Activated naive CD4-positive, alpha-beta T cell treated with anti-CD3 and anti-CD28 coated beads, Interleukin-2, amount 50 U/mL, for 24 hours (primary cell): Measurements from ENCODE around the gene TSPAN19.
"Not testable (repeated sequence)": the region's sequence is repeated elsewhere in the genome, so short reads cannot be mapped to it uniquely, and the experiment has no call there.

Experiments
- H3K27ac Mint-ChIP-seq: one replicate; pipeline ENCODE4 v1.8.0; 2021; ENCODE audit warnings: mild to moderate bottlenecking, mixed read lengths
- H3K27me3 Mint-ChIP-seq: one replicate; pipeline ENCODE4 v1.8.0; 2021; ENCODE audit warnings: mixed read lengths
- H3K36me3 Mint-ChIP-seq: one replicate; pipeline ENCODE4 v1.8.0; 2021; ENCODE audit warnings: mixed read lengths
- H3K4me1 Mint-ChIP-seq: one replicate; pipeline ENCODE4 v1.8.0; 2021; ENCODE audit warnings: mixed read lengths
- H3K4me3 Mint-ChIP-seq: one replicate; pipeline ENCODE4 v1.8.0; 2021; ENCODE audit warnings: mild to moderate bottlenecking, mixed read lengths
- H3K9me3 Mint-ChIP-seq: one replicate; pipeline ENCODE4 v1.8.0; 2021; ENCODE audit warnings: mixed read lengths

TSPAN19 gene

GRCh38 chr12:85016413-85016812, 19.7 kb downstream of the TSPAN19 start:
- Mint-ChIP-seq H3K36me3 (no peaks in the 10 kb centered on the region), H3K27ac (no peak overlapping the region), H3K4me3 (no peak overlapping the region), H3K4me1 (no peaks in the 10 kb centered on the region), H3K9me3 (no peaks in the 10 kb centered on the region), H3K27me3 (no peaks in the 10 kb centered on the region)

GRCh38 chr12:85007836-85008235, 28.2 kb downstream of the TSPAN19 start:
- Mint-ChIP-seq H3K36me3 (no peaks in the 10 kb centered on the region), H3K27ac (no peak overlapping the region), H3K27me3 (no peaks in the 10 kb centered on the region), H3K9me3 (peaks cover under 1% of the 10 kb centered on the region), H3K4me1 (no peaks in the 10 kb centered on the region), H3K4me3 (no peak overlapping the region)

GRCh38 chr12:85006206-85006605, 29.9 kb downstream of the TSPAN19 start:
- Mint-ChIP-seq H3K27ac (no peak overlapping the region), H3K36me3 (no peaks in the 10 kb centered on the region), H3K4me3 (no peak overlapping the region), H3K4me1 (no peaks in the 10 kb centered on the region), H3K9me3 (peaks cover 9% of the 10 kb centered on the region), H3K27me3 (no peaks in the 10 kb centered on the region)

- H3K9me3 Mint-ChIP-seq: peaks cover 9% of the 10 kb centered on the region
- H3K27me3 Mint-ChIP-seq: no peaks in the 10 kb centered on the region
- no peak overlapping the region for H3K27ac Mint-ChIP-seq
- no peaks in the 10 kb centered on the region for H3K4me1 Mint-ChIP-seq
- H3K4me3 Mint-ChIP-seq: no peak overlapping the region
- H3K36me3 Mint-ChIP-seq: no peaks in the 10 kb centered on the region
These were observed 30.5 kb downstream of the TSPAN19 start for GRCh38 chr12:85005615-85006014.

GRCh38 chr12:85005047-85005446, 31.0 kb downstream of the TSPAN19 start:
- H3K4me1 Mint-ChIP-seq, H3K36me3 Mint-ChIP-seq, H3K27me3 Mint-ChIP-seq, H3K4me3 Mint-ChIP-seq, H3K9me3 Mint-ChIP-seq, H3K27ac Mint-ChIP-seq: not testable (repeated sequence)

- Mint-ChIP-seq H3K27me3 (no peaks in the 10 kb centered on the region), H3K27ac (no peak overlapping the region), H3K36me3 (no peaks in the 10 kb centered on the region), H3K9me3 (peaks cover 9% of the 10 kb centered on the region), H3K4me1 (no peaks in the 10 kb centered on the region), H3K4me3 (no peak overlapping the region)
These were observed 31.9 kb downstream of the TSPAN19 start for GRCh38 chr12:85004204-85004603.

- H3K27me3 Mint-ChIP-seq: no peaks in the 10 kb centered on the region
- peaks cover 9% of the 10 kb centered on the region for H3K9me3 Mint-ChIP-seq
- H3K4me3 Mint-ChIP-seq: no peak overlapping the region
- H3K4me1 Mint-ChIP-seq: no peaks in the 10 kb centered on the region
- H3K27ac Mint-ChIP-seq: no peak overlapping the region
- no peaks in the 10 kb centered on the region for H3K36me3 Mint-ChIP-seq
These were observed 33.2 kb downstream of the TSPAN19 start for GRCh38 chr12:85002778-85003296.

- no peaks in the 10 kb centered on the region for H3K27me3 Mint-ChIP-seq
- no peaks in the 10 kb centered on the region for H3K36me3 Mint-ChIP-seq
- no peaks in the 10 kb centered on the region for H3K4me1 Mint-ChIP-seq
- no peak overlapping the region for H3K4me3 Mint-ChIP-seq
- H3K27ac Mint-ChIP-seq: no peak overlapping the region
- peaks cover 9% of the 10 kb centered on the region for H3K9me3 Mint-ChIP-seq
These were observed 35.3 kb downstream of the TSPAN19 start for GRCh38 chr12:85000729-85001128.

GRCh38 chr12:84998341-84998740, 37.7 kb downstream of the TSPAN19 start:
- Mint-ChIP-seq H3K9me3 (peaks cover 9% of the 10 kb centered on the region), H3K27ac (no peak overlapping the region), H3K36me3 (no peaks in the 10 kb centered on the region), H3K4me3 (no peak overlapping the region), H3K27me3 (no peaks in the 10 kb centered on the region), H3K4me1 (no peaks in the 10 kb centered on the region)

GRCh38 chr12:84996759-84997158, 39.3 kb downstream of the TSPAN19 start:
- no peaks in the 10 kb centered on the region for H3K36me3 Mint-ChIP-seq

GRCh38 chr12:84995641-84996040, 40.4 kb downstream of the TSPAN19 start:
- no peaks in the 10 kb centered on the region for H3K9me3 Mint-ChIP-seq

More at GRCh38 chr12:84996759-84997158, 39.3 kb downstream of the TSPAN19 start:
- H3K27ac Mint-ChIP-seq: no peak overlapping the region
- no peaks in the 10 kb centered on the region for H3K4me1 Mint-ChIP-seq
- H3K9me3 Mint-ChIP-seq: peaks cover under 1% of the 10 kb centered on the region
- no peak overlapping the region for H3K4me3 Mint-ChIP-seq
- no peaks in the 10 kb centered on the region for H3K27me3 Mint-ChIP-seq

GRCh38 chr12:84994426-84994825, 41.7 kb downstream of the TSPAN19 start:
- H3K9me3 Mint-ChIP-seq: no peaks in the 10 kb centered on the region
- no peak overlapping the region for H3K27ac Mint-ChIP-seq
- no peaks in the 10 kb centered on the region for H3K4me1 Mint-ChIP-seq
- H3K36me3 Mint-ChIP-seq: no peaks in the 10 kb centered on the region
- H3K27me3 Mint-ChIP-seq: no peaks in the 10 kb centered on the region
- H3K4me3 Mint-ChIP-seq: no peak overlapping the region

More at GRCh38 chr12:84995641-84996040, 40.4 kb downstream of the TSPAN19 start:
- Mint-ChIP-seq H3K27me3 (no peaks in the 10 kb centered on the region), H3K4me1 (no peaks in the 10 kb centered on the region), H3K27ac (no peak overlapping the region), H3K4me3 (no peak overlapping the region), H3K36me3 (no peaks in the 10 kb centered on the region)

- Mint-ChIP-seq H3K36me3 (no peaks in the 10 kb centered on the region), H3K4me1 (no peaks in the 10 kb centered on the region), H3K27me3 (no peaks in the 10 kb centered on the region), H3K9me3 (no peaks in the 10 kb centered on the region), H3K4me3 (no peak overlapping the region), H3K27ac (no peak overlapping the region)
These were observed 49.5 kb downstream of the TSPAN19 start for GRCh38 chr12:84986586-84986985.

- H3K27ac Mint-ChIP-seq: no peak overlapping the region
- no peaks in the 10 kb centered on the region for H3K9me3 Mint-ChIP-seq
- H3K4me3 Mint-ChIP-seq: no peak overlapping the region
- H3K4me1 Mint-ChIP-seq: no peaks in the 10 kb centered on the region
- no peaks in the 10 kb centered on the region for H3K27me3 Mint-ChIP-seq
- no peaks in the 10 kb centered on the region for H3K36me3 Mint-ChIP-seq
These were observed 50.0 kb downstream of the TSPAN19 start for GRCh38 chr12:84986117-84986516.

- Mint-ChIP-seq H3K4me1 (no peaks in the 10 kb centered on the region), H3K4me3 (no peak overlapping the region), H3K36me3 (no peaks in the 10 kb centered on the region), H3K9me3 (no peaks in the 10 kb centered on the region), H3K27me3 (no peaks in the 10 kb centered on the region), H3K27ac (no peak overlapping the region)
These were observed 52.8 kb downstream of the TSPAN19 start for GRCh38 chr12:84983289-84983688.

GRCh38 chr12:84982888-84983287, 53.2 kb downstream of the TSPAN19 start:
- H3K36me3 Mint-ChIP-seq: no peaks in the 10 kb centered on the region
- no peak overlapping the region for H3K27ac Mint-ChIP-seq
- H3K4me1 Mint-ChIP-seq: no peaks in the 10 kb centered on the region
- H3K4me3 Mint-ChIP-seq: no peak overlapping the region
- no peaks in the 10 kb centered on the region for H3K27me3 Mint-ChIP-seq
- H3K9me3 Mint-ChIP-seq: no peaks in the 10 kb centered on the region

- no peak overlapping the region for H3K4me3 Mint-ChIP-seq
- H3K36me3 Mint-ChIP-seq: no peaks in the 10 kb centered on the region
- no peak overlapping the region for H3K27ac Mint-ChIP-seq
- no peaks in the 10 kb centered on the region for H3K27me3 Mint-ChIP-seq
- H3K9me3 Mint-ChIP-seq: no peaks in the 10 kb centered on the region
- no peaks in the 10 kb centered on the region for H3K4me1 Mint-ChIP-seq
These were observed 57.2 kb downstream of the TSPAN19 start for GRCh38 chr12:84978921-84979320.
